Measurements from ENCODE around the gene CASP4.

- TF ChIP-seq MAX (IDR thresholded peaks at IDR 0.05) (no peak), NFIC (IDR thresholded peaks at IDR 0.05) (no peak), EGR1 (IDR thresholded peaks at IDR 0.05) (no peak), TAF1 (IDR thresholded peaks at IDR 0.05; ENCODE audit: low read depth) (no peak), CEBPB (IDR thresholded peaks at IDR 0.05) (no peak), CREB1 (IDR thresholded peaks at IDR 0.05; ENCODE audit: low read depth) (no peak)
These were observed 11.5 kb upstream of the CASP4 start for GRCh38 chr11:104979839-104980238.

All from Ishikawa (cell line).